ENCODE results near the gene DCAF4.

- TF ChIP-seq CTCF (IDR thresholded peaks at IDR 0.05) (no peak), POLR2A (IDR thresholded peaks at IDR 0.05) (no peak)
Measured at GRCh38 chr14:73007835-73008234, 81.6 kb downstream of the DCAF4 start.

Measured in testis (tissue), 2 donors.